GM18511 (cell line): ENCODE measurements around the gene EEF2K.
A peak's percentile ranks its signal among the peaks of the same experiment; 100 is the strongest.
"Not testable (repeated sequence)": the region's sequence is repeated elsewhere in the genome, so short reads cannot be mapped to it uniquely, and the experiment has no call there.

Source experiments
- ATAC-seq: cut with Tn5 transposase; IDR thresholded peaks from one replicate; pipeline ENCODE4 v1.9.1; 2021; ENCODE audit warnings: mild to moderate bottlenecking, moderate library complexity; ENCODE audit not compliant: unreplicated experiment

EEF2K gene

DNA sequence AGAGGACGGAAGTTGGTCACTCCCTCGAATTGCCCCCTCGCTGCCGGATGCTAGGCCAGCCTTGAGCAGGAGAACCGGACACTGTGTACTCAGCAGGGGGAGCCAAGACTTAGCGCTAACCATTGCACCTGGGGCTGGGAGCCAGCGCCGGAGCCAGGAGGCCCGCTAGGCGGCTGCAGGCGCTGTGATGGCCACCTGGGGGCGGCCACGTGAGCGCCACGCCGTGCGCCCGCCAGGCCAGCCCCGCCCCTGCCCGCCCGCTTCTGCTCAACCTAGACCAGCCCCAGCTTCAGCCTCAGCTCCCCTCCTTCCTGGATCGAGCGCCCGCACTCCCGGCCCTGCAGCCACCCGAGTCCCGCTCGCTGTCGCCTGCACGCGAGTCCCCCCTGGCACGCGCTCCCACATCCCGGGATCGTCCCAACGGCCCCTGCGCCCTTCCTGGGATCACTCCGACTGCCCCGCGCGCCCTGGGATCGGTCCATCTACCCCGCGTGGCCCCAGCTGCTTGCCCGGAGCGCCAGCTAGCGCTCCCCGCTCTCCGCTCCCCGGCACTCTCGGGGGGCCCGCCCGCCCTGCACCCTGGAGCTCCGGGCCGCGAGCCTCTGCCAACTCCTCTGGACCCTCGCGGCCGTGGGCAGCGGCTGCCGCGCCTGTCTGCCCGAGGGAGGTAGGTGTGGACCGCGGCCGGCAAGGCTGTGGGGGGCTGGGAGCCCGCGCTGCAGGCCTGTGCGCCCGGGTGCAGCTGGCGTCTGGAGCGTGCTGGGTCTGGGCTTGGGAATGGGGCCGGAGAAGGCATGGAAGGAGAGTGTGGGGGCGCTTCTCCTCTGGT, at the start of gene EEF2K:
TSS of gene EEF2K (plus strand) at position 266 of the 829 bp plus-strand sequence. CDS start 19,452 bp downstream, outside the sequence.
- peak; percentile 85 for ATAC-seq

DNA sequence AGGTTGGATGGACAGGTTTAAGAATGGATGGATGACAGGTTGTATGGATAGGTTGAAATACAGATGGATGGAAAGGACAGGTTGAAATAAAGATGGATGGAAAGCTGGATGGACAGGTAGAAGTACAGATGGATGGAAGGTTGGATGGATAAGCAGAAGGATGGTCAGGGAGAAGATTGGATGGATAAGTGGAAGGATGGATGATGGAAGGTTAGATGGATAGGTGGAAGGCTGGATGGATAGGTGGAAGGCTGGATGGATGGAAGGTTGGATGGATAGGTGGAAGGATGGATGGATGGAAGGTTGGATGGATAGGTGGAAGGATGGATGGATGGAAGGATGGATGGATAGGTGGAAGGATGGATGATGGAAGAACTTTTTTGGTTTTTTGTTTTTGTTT, 44.7 kb upstream of the EEF2K start:
- ATAC-seq = no peak

DNA sequence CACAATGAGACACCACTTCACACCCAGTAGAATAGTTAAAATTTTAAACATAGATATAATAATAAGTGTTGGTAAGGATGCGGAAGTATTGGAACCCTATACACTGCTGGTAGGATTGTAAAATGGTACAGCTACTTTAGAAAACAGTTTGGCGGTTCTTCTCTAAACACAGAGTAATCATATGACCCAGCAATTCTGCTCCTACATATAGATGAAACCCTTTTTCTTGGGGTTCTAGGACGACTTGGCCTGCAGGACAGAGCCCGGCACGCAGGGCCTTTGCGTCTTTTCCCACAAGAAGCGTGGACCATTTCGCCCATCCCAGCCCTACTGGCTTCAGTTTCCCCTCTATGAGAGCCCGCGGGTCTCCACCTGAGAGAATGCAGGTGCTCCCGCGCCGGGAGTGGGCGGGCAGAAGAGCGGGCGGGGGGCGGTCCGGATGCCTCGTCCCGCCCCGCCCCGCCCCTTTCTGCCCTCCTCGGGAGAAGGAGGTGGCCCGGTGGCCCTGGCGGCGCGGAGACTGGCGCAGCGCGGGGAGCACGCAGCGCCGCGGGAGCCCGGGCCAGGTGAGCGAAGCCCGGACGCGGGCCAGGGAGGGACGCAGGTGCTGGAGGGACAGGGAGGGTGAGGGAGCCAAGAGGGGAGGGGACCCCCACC, 44.0 kb upstream of the EEF2K start, which contains the start of gene SDR42E2:
TSS of gene SDR42E2 (plus strand) at position 508 of the 657 bp plus-strand sequence. CDS start 3,077 bp downstream, outside the sequence.
- ATAC-seq = no peak

DNA sequence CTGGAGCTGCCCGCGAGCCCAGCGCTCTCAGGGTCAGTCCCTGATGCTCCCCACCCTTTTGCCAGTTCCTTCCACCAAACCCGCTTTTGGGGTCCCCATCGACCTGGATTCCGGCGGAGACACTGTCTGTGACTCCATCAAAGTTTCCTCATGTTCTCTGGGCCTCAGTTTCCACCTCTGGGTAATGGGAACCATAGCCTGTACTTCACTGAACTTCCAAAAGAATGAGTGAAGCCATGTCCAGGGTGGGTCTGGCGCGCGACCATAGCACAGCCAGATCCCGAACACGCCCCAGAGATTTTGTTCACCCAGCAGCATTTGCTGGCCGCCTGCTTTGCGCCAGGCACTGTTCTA, 43.4 kb upstream of the EEF2K start:
- ATAC-seq = no peak

DNA sequence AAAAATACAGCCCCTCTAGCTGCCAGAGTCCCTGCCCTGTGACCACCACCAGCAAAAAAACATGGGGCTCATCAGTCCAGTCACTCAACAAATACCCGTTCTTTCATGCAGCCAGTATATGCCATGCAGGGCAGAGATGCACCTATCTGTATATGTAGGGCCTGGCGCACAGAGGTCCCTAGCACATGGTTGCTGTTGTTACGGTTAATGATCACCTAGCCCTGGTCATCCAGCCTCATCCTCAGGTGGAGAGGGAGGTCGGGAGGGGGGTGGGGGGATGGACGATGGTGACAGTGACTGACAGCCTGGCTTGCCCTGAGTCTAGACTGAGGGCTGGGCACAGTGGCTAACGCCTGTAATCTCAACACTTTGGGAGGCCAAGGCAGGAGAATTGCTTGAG, 42.3 kb upstream of the EEF2K start:
- no peak for ATAC-seq

DNA sequence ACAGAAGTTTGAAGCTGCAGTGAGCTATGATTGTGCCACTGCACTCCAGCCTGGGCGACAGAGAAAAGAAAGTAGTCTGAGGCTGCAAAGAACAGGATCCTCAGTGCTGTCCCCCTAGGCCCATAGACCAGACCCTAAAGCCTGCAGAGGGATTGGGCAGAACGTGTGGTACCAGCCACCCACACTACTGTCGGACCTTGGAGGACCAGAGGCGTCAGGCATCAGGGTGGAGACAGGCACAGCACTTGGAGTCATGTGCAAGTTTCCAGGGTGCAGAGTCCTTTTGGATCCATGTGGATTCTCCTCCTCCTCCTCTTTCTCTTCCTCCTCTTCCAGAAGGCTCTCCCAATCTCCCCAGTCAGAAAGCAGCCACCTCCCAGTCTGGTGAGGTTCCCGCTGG, 41.6 kb upstream of the EEF2K start:
- ATAC-seq = no peak

DNA sequence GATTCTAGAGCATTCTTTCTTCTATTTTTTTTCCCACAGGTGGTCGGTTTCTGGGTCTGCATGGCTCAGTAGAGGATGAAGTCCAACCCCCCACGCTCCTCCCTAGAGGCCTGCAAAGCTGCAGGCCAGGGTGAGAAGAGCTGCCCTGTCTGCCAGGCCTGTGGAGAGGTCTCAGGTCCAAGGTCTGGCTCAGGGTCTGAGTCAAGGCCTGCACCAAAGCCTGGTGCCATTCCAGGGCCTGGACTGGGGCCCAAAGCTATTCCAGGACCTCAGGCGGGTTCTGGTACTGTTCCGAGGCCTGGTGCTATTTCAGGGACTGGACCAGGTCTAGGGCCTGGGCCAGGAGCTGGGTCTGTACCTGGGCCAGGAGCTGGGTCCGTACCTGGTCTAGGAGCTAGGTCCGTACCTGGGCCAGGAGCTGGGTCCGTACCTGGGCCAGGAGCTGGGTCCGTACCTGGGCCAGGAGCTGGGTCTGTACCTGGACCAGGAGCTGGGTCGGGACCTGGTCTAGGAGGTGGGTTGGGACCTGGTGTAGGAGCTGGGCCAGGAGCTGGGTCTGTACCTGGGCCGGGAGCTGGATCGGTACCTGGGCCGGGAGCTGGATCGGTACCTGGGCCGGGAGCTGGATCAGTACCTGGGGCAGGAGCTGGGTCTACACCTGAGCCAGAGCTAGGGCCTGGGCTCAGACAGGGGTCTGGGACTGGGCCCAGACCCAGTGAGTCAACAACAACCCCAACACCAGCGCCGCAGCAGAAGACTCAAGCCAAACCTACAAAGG, 40.4 kb upstream of the EEF2K start:
- ATAC-seq = no peak

DNA sequence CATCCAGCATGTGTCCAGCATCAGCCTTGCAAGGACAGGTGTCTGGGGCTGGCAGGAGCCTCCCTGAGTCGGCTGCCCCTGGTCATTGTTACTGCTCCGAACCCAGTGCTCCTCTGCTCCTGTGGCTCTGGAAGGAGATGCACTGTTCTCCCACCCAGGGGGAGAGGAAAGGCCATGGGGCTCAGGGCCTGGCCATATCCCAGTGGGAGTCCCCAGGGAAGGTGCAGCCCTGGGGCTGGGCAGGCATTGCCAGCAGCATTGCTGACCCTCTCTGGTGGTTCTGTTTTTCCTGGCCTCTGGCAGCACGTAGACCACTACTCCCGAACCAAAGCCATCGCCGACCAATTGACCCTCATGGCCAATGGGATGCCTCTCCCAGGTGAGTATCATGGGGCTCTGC, 34.1 kb upstream of the EEF2K start:
- no peak for ATAC-seq

DNA sequence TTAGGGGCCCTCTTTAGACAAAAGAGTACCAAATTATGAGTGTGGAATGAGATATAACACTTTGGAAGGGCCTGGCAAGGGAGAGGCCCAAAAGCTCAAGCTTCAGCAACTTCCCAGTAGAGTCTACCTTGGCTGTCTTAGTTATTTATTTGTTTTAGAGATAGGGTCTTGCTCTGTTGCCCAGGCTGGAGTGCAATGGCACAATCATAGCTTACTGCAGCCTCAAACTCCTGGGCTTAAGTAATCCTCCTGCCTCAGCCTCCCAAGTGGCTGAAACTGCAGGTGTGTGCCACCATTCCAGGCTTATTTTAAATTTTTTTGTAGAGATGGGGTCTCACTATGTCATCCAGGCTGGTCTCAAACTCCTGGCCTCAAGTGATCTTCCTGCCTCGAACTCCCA, 33.4 kb upstream of the EEF2K start:
- not testable (repeated sequence) for ATAC-seq

DNA sequence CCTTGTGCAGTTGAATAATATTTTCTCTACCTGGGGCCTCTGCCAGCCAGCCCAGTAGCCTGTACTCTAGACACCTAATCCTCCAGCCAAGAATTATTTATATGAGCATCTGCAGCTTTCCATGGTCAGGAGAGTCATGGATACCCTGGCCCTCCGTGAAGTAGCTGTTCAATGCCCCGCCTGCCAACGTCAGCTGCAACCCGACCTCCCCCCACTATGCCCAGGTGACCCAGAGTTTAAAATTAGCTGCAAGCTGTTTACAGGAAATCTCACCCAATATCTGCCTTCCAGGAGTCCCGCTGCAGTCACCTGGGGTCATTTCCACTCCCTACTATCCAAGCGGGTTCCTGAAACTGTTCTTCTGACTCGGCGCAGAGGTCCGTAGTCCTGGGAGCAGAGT, 31.4 kb upstream of the EEF2K start:
- no peak for ATAC-seq

DNA sequence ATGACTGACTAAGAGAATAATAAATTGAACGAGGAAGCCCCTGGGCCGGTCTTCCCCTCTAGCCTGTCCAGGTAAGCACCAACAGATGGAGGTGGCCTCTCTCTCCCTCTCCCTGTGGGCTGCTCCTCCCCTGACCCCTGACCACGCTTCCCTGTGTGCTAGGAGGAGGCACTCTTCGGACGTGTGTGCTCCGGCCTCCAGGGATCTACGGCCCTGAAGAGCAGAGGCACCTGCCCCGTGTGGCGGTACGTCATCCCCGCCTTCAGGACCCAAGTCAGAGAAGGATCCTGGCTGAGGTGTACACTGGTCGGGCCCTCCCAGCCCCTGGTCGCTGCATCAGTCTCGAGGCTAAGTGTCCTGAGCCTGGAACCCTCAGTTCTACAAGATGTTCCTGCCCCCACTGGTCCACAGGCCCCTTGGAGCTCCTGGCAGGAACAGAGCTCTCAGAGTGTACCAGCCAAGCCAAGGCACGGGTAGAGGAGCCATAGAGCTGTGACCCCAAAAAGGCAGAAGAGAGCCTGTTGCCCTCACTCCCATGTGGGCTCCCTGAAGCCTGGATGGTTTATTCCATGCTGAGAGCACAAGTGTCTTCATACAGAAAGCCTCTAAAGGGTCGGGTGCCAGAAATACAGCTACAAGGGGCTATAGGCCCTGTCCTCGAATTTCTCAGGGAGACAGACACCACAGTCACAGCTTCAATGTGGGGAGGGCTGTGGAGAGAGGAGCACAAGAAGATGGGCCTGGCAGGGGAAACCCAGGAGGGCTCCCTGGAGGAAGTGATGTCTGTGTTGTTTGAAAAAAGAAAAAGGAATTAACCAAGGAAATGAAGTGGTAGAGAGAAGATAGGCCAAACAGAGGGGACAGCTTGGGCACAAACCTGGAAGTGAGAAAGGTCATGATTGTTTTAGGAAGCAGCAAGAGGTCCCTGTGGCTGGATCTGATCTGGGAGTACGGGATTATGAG, 27.8 kb upstream of the EEF2K start:
- no peak for ATAC-seq

DNA sequence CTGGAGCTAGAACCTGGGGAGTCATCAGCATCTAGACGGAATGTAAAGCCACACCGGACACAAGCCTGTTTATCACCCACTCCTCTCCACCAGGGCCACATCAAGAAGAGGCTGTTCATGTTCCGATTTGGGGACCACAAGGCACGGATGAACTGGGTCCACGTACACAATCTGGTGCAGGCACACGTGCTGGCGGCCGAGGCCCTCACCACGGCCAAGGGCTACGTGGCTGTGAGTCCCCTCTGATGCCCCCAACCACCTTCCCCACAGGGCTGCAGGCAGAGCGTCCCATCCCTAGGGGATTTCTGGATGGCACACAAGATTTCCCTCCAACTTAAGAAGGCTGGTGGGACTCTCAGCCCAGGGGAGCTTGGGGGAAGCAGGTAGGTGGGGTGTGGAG, 24.7 kb upstream of the EEF2K start:
- ATAC-seq = no peak

DNA sequence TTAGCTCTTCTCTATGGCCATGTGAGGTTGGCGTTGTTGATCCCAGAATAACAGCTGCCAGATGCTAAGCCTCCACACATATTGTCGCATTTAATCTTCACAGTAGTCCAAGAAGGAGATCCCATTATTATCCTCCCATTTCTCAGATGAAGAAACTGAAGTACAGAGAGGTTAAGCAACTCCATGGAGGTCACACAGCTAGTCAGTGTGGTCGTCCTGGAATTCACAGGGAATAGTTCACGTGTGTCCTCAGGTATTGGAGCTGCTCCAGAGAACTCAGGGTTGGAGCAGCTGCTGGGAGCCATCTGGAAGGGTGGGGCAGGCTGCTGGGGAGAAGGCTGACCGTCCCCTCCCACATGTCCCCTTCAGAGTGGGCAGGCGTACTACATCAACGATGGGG, 24.2 kb upstream of the EEF2K start:
- no peak for ATAC-seq

DNA sequence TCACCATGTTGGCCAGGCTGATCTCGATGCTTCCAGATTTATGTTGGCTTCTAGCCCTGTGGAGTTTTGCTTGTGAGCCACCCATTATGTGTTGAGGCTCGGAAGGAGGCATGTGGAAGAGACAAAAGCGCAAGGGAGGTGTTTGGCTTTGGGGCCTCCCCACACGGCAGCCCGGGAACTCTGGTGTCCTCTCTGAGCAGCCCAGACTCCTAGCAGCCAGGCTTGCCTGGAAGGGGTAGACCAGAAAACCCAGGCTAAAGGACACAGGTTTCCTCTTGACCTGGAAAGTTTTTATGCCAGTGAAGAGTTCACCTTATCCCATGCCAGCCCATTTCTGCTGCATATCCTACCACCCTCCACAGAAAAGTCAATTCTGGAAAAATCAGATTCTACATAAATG, 22.7 kb upstream of the EEF2K start:
- ATAC-seq = no peak

DNA sequence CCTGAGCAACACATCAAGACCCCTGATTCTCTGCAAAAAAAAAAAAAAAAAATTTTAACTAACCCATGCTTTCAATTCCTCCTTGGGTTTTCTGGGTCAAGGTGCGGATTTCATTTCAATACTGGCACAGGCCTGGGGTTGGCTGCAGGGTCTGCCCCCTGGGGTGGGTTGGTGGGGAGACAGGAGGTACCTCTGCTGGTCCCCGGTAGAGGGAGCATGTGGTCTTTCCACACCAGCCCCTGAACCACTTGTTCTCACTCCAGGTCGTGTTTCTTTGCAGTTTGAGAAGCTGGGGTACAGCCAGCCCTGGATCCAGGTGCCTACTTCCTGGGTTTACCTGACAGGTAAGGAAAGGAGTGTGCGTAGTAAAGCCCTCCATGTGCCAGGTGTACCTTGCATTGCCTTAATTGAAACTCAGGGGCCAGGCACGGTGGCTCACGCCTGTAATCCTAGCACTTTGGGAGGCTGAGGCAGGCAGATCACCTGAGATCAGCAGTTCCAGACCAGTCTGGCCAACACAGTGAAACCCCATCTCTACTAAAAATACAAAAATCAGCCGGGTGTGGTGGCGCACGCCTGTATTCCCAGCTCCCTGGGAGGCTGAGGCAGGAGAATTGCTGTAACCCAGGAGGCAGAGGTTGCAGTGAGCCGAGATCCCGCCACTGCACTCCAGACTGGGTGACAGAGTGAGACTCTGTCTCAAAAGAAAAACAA, 22.0 kb upstream of the EEF2K start:
- ATAC-seq = no peak

DNA sequence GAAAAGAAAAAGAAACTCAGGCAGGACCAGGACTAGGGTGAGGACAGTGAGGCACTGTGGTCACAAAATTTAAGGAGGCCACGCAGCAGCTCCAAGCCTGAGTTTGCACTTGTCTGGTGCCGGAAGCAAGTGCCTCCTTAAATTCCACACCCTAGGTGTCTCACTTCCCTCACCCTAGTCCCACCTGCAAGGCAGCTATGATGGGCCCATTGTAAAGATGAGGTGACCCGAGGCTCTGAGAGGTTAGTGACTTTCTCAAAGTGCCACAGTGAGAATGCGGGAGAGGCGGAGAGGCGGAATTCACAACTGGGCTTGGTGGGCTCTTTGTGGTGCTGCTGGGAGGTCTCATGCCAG, 21.5 kb upstream of the EEF2K start:
- no peak for ATAC-seq

DNA sequence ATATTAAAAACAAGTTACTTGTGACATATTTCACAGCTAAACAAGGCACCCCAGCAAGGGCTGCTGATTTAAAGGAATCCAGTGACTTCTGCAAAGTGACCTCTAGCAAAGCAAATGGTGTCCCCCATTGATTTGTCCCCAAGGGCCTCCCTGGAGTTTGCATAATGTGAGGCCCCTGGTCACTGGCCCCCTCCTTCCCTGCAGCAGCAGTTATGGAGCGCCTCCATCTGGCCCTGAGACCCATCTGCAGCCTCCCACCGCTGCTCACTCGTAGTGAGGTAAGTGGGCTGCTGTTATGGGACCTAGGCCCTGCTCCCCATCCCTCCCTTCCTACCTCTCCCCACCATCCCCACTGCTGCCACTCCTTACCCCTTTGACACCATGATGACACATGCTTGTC, 19.6 kb upstream of the EEF2K start:
- ATAC-seq = no peak

DNA sequence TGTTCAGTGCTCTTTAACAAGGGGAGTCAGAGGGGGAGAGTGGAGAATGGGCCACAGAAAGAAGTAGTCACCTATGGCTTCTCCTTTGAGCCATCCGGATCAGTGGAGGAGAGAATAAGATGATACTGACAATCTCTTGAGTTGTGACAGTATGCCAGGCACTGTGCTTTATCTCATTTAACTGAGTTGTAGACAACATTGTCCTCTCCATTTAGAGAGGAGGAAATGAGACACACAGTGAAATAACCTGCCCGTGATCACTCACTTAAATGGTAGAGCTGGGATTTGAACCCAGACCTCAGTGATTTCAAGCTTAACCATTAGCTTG, 17.8 kb upstream of the EEF2K start:
- no peak for ATAC-seq

DNA sequence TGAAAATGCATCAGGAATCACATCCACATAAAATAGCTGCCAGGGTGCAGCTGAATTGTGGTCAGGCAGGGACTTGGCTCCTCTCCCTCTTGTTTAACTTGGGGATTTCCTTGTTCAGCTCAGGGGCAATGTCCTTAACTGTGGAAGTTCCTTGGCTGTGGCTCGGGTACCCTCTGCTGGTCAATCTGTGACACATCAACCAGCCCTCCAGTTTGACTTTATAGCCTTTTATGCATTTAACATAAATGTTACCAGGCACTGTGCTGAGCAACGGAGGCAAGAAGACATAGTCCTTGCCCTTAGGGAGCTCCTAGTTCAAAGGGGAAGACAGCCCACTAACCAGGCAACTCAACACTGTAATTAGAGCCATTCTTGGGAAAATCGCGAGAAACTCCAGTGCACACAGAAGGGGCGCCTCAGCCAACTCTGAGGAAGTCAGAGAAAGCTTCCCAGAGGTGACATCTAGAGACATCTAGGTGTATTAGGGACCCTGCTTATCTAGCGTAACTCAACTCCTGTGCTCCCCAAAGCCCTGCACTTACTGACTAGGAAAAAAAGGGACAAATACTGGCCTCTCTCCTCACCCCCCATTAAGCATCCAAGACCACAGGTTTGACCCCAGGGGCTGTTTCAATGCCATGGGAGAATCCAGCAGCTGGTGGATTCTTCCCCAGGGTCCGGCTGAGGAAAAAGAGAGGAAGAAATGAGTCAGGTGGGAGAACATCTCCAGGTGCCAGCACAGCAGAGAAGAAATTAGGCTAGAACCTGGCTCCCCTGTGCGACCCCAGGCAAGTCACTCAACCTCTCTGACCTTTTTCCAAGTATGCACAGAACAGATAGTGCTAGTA, 17.3 kb upstream of the EEF2K start:
- ATAC-seq = no peak
